Superior temporal gyrus (tissue), 1 donor: ENCODE results near the gene DOCK1.

ENCODE experiments used
- DNase-seq: peaks from one replicate; pipeline ENCODE4 v3.0.0-alpha.2; 2016; ENCODE audit errors: extremely low spot score

Gene DOCK1

DNA sequence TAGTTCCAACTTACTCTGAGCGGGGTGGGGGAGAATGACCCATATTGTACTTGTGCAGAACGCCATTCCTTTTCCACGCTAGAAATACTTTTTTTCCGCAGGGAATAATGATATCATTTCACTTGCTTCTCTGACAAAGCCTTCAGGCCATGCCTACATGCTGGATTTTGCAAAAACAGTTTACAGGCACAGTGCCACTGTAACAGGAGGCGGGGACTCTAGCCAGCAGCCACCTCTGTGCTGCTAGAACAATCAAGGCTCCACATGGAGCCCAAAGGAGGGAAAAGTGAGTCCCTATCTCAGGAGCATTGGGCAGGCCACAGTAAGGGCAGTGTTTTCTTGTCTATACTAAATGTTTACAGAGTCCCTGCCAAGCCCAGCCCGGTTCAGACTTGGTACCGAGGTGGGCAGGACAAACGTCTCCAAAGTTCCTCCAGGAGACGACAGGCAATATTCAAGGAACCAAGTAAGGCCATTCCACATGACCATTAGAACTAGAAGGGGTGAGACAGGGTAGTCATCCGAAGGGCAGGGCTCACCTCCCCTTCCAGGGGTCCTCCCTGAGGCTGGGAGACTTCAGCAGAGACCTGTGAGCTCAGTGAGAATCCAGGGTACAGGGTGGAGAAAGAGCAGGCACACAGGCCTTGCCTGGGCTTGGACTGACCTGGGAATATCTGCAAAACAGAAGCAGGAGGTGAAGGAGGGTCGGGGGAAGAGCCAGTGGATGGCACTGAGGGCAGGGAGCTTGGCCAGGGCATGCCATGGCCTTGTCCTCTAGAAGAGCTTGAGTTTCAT lies 553.0 kb downstream of the DOCK1 start:
- no peak for DNase-seq

DNA sequence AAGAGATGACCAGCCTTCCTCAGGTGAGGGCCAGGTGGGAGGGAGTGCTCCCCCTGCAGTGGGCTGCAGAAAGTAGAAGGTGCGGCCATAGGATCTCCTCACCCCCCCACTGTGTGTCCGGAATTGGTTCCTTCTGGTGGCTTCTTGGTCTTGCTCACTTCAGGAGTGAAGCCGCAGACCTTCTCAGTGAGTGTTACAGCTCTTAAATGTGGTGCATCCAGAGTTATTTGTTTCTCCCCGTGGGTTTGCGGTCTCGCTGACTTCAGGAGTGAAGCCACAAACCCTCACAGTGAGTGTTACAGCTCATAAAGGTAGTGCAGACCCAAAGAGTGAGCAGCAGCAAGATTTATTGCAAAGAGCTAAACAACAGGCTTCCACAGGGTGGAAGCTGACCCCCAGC lies 553.6 kb downstream of the DOCK1 start:
- no peak for DNase-seq

DNA sequence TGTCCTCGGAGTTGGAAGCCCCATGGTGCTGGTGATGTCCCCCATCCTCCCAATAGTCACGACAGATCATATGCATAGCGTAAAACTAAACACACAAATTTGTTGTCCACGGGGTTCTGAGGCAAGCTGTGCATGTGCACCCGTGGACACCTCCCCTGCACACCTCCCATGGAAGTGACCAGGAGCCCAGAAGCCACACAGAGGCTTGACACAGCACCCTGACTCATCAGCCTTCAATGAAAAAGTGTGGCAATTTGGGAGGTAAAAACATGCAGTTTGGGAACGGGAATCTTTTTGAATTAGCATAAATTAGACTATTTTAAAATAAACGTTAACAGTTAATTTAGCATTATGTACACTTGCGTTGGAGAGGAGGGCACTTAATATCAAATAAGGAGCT lies 554.7 kb downstream of the DOCK1 start:
- no peak for DNase-seq

DNA sequence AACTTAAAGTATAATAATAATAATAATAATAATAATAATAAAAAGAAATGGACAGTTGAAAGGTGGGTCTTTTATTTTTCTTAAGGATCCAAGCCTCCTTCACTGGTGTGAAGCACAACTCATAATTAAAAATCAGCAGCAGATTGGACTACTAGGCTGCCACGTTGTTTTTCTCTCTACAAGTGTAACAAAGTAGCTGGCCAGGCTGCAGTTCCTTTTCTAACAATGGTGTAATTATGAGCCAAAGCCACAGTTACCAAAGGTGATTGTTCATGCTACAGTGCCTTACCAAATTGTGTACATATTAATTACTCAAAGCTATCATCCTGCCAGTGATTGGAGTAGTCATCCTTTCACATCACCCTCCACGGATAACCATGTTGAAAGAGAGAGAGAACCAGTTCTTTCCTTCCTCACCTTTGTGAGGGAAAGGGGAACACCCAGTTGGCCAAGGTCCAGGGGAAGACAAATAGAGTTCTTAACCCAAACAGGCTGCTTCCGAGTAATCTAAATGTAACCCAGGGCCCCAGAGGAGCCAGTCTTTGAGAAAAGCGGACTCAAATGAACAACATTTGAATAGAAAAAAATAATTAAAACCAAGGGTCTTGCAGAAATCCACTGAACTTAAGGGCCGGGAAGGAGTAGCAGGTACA lies 557.5 kb downstream of the DOCK1 start:
- DNase-seq = no peak

DNA sequence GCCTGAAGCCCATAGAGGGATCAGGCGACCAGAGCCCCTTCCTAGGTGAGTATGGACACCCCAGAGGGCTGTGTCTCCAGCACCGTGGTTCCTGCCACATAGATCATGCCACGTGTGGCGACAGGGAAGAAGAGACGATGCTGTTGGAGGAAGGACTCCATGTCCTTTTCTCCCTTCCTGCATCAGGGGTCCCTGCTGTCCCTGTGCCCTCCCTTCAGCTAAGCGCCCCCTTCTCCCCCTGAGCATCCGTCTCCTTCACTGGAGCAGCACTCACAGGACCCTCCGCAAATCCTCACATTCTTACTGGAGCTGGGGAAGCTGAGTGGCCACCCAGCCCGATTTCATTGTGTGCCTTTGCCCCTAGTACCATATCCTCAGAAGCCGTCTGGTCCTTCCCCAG lies 558.3 kb downstream of the DOCK1 start:
- DNase-seq = no peak

DNA sequence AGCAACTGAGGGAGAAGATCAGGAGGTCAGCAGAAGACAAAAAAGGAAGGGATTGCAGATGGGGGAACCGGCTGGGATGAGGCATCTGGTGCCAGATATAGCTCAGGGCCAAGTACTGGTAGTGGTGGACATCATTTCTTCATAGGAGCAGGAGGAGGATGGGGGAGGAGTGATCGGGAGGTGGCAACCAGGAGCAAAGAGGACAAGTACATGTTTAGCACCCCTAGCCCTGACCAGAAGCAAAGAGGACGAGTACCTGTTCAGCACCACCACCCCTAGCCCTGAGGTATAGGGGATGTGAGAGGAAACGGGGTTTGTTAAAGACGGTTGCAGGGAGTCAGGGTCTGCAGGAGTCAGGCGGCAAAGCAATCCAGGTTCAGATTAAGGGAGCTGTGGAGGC lies 559.3 kb downstream of the DOCK1 start:
- no peak for DNase-seq

DNA sequence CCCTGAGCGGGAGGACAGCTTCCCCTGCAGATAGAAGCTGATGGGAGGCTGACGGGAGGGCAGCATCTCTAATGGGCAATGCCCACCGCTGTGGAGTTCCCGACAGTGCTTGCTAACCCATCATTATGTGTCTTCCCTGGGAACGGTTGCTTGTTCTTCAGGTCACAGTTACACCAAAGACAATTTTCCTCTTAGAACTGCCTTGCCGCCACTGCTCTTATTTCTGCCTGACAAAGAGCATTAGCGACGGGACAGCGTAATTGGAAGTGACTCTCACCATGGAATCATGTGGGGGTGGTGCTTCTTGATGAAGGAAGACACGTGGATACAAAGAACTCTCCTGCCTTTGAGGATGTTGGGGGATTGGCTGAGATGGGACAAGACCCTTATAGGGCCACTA lies 562.6 kb downstream of the DOCK1 start:
- DNase-seq = no peak

DNA sequence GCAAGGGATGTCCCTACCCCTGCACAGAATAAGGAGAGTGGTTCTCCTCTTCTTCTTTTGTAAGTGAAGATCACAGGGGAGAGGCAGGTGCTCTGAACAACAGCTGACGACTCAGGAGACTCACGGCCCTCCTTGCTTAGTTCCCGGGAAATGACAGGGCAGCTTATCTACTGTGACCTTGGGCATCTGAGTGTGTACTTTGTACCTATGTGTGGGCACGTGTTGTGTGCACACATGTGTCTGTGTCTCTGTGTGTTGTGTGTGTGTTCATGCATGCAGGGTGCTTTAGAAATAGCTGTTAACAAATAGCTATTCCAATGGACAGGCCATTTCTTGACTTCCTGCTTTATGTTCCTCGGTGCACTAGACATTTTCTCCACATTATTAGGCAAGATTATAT lies 563.4 kb downstream of the DOCK1 start:
- DNase-seq = no peak

DNA sequence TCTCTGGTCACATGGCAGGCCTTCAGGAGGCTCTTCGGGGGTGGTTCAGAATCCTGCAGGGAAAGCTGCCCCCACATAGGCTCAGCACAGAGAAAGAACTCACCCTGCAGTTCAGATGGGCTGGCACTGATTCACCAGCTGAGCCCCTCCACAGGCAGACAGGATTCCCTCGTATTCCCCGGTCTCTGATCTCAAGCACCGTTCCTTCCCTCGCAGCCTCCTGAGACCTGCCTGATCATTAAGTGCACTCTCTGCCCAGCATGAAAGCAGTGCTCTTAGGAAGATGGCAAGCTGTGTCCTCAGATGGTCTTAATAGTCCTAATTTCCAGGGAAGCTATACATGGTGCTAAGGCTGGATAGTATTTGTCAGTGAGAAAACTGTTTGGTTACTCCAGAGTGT lies 565.7 kb downstream of the DOCK1 start:
- no peak for DNase-seq

DNA sequence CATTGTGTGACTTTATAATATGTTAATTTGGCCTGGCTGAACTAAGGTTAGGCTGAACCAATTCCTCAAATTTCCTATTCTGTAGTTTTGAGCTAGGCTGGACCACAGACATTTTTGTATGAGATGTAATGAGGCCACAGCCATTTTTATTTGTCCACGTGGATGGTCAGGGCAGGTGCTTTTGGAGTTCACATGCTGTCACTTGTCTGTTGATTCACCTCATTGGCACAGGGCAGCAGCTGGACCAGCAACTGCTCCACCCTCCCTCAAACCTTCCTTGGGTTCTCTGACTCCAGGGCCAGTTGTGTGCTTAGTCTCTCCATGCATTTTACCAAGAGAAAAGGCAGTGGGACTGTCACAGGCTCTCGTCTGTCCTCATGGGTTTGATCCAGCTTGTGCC lies 567.7 kb downstream of the DOCK1 start:
- no peak for DNase-seq

DNA sequence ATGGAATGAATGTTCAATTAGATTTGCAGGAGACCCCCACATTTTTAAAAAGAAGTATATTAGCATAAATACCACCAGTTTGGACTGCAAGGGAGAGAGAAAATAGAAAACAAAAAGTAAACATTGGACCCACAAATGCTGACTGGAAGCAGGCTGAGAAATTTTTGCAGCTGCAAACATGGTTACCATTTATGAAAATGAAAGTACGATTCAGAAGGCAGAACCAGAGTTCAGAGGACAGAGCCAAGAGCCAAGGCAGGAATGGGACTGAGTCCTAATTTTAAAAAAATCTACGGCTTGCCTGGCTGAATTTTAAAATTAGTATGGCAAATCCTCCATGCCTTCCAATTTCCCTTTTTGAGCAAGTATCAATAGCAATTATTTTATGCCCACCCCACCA lies 569.3 kb downstream of the DOCK1 start:
- DNase-seq = no peak

DNA sequence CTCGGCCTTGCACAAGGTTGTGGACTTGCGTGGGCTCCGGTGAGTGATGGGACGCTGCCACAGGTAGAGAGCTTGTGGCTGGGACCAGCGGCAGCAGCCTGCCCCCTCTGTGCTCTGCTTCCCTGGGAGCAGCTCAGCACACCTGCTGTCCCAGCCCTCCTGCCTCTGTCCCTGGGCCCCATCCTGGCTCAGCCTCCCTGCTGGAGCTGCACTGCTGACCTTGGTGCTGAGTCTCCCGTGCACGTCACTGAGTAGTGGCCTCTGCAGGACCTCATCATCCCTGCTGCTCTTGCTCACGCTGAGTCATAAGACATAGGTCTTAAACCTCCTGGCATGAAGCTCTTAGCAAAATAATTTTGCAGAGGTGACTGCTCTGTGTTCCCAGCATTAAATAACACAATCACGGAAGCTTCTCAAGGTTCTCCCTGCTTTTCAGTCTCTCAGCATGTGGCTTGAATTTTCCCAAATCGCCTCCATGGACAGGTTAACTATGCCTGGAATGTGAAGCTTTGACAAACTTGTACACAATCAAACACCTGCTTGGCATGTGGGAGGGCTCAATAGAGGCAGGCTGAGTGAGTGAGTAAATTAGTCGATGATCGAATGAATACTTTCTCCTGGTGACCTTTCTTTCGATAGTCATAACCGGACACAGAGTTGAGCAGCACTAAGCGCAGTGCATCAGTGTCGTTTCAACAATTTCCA lies 580.1 kb downstream of the DOCK1 start:
- DNase-seq = no peak

DNA sequence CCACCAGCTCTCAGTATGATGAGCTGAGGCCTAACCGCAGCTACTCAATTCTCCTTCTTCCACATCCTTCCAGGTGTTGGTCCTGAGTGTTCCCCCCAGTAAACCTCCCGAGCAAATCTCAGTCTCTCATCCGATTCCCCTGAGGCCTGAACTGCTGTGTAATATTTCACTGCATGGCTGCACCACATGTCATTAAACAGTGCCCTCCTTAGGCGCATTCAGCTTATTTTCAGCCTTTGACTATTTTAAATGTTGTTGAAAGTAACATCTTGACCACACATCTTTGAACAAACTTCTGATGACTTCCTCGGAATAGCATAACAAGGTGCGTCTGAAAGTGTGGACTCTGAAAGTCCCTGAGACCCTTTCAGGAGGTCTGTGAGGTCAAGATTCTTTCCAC lies 581.1 kb downstream of the DOCK1 start:
- no peak for DNase-seq

DNA sequence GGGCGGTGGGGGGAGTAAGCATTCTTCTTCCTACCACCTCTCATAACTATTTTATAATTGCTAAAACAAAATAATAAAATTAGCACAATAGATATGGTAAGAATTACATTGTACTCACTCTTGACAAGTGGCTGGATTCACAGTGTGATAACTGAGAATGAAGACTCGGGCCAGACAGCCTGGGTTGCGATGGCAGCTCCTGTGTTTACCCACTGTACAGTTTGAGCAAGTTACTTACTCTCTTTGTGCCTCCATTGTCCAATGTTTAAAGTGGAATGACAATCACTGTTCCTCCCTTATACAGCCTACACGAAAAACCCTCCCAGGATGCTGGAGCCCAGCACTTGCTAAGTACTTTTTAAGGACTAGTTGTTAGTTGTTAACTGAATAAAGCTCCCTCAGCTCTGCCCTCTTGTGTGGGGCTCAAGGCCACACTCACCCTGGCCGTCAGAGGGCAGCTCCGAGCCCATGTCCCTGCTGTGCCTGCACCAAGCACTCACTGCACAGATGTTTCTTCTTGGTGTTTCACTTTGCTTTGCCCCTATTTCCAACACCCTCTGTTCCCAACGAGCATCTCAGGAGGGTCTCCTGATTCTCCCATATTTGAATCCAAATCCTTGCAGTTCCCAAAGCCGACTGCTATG lies 587.5 kb downstream of the DOCK1 start:
- DNase-seq = no peak

DNA sequence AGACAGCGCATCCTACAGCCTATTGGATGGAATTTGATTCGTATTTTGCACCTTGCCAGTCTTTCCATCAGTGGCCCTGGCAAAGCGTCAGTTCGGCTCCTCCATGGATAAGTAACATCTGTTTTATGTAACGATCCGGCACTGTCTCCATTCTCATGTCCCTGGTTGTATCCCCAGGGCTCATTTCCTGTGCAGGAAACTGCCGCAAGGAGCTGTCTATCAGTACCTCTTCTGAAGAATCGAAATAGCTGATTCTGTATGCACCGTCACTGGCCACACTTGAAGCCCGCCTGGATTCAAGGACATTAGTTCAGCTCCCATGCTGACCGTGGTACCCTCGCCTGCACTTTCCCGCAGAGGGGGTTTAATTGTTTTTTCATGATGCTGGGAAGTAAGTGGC lies 590.8 kb downstream of the DOCK1 start:
- DNase-seq = no peak

DNA sequence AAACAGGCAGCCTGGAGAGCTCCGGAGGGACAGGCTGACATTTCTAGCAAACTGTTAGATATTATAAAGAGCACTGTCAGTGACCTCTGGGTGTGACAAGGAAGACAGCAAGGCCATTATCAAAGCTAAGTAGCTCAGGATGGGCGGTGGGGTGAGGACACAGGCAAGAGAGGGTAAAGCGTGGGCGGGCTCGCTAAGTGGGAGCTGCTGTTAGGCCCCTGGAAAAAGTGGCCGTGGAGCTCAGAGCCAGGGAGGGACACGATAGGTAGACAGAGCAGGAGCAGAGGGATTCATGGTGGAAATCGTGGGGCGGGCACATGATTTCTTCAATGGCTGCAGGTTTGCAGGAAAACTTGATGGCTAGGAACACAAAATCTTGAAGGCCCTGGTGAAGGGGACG lies 592.5 kb downstream of the DOCK1 start:
- no peak for DNase-seq

DNA sequence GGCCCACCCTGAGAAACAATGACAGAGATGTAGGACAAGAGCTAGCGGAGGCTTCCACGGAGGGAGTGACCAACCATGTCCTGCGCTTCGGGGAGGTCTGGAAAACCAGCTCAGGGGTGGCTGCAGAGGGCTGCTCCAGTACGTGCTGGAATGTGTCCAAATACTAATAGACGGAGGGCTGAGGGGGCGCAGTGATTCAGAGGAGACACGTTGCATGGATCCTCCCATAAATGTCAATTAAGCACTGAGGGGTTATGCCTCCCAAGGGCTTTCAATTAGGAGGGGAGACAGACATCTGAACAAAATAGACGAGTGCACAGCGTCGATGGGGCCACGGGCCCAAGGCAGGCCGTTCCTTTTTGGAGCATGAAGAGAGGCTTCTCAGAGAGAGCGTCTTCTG lies 592.9 kb downstream of the DOCK1 start:
- no peak for DNase-seq

DNA sequence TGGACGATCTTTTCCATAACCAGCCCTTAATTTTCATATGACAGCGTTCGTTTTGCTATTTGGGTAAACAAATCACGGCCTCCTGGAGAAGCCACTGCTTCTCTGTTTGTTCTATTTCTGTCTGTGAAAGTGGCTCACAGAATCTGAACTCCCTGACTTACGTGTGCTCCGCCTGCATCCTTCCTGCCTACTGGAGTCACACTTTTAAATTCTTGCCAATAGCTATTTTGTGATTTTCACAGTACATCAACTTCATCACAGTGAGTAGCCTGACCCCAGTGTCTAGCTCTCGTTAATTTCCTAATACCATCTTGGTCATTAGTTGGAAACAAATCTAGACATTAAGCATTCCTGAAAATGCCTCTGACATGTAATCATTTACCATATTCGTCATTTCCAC lies 594.9 kb downstream of the DOCK1 start:
- DNase-seq = no peak
